GDM1 (cell line): ENCODE measurements around the gene SLC35E2B.

Source experiments
- DNase-seq: peaks from one replicate; lab custom pipeline; 2025; lab: John Stamatoyannopoulos, UW

SLC35E2B gene

DNA sequence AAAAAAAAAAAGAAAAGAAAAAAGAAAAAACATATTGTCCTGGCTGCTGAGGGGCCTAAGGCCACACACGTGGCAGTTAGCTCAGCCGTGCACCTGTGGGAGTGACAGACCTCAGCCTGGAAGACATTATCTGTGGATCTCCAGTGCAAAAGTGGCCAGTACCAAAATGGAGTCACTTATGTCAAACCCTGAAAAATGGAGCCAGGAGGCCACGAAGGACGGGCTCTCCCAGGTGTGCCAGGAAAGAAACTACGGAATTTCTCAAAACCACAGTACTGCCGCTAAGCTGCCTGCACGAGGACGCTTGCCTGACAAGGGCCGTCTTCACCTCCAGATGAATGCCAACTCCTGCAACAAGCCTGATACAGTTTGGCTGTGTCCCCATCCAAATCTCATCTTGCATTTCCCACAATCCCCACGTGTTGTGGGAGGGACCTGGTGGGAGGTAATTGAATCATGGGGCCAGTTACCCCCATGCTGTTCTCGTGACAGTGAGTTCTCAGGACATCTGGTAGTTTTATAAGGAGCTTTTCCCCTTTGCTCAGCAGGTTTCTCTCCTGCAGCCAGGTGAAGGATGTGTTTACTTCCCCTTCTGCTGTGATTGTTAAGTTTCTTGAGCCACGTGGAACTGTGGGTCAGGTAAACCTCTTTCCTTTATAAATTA is 82.6 kb downstream of the SLC35E2B start:
- no peak for DNase-seq
